GM15510 (cell line): Measurements from ENCODE around the gene FZD1.

Source experiments
- POLR2A ChIP-seq: IDR thresholded peaks from 3 replicates; pipeline ENCODE4 v1.6.1; 2011; ENCODE audit warnings: borderline replicate concordance; ENCODE audit not compliant: insufficient read length; ENCODE audit errors: extremely low read depth

FZD1 gene

DNA sequence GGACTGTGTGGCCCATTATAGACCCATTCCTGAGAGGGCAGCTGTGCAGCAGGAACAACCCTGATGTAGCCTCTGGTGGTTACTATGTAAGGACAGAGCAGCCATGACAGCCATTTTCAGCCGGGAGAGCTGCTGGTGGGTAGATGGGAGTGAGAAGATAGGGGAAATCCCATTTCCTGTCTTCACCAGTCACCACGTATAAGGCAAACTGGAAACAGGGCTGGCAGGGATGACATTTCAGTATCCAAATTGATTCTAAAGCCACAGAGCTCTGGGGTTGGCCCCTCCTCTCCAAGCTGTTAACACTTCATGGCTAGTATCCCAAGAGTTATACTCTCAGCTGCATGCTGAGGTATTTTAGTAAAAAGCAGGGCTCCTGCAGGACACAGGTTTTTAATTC is 15.2 kb upstream of the FZD1 start:
- no peak for TF ChIP-seq POLR2A

DNA sequence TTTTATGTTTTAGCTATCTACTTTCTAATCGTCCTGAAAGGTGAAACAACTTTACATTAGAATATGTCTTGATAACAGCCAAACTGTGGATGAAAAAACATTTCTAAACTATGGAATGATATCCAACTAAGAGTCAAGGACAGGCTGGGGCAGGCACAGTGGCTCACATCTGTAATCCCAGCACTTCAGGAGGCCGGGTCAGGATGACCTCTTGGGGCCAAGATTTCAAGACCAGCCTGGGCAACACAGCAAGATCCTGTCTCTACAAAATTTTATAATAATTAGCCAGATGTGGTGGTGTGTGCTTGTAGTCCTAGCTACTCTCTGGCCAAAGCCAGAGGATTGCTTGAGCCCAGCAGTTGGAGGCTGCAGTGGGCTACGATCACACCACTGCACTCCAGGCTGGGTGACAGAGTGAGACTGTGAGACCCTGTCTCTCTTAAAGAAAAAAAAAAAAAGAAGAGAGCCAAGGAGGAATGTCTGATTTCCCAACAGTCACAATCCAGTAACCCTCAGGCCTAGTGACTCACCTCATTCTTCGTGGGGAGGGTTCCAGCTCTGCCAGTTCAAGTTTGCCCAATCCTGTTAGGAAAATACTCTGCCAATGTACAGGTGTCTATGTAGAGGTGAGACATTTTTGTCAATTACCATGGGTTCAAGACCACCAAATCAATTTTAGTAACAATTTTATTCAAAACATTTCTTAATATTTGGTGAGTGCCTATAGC is 14.6 kb upstream of the FZD1 start:
- TF ChIP-seq POLR2A, result no peak

DNA sequence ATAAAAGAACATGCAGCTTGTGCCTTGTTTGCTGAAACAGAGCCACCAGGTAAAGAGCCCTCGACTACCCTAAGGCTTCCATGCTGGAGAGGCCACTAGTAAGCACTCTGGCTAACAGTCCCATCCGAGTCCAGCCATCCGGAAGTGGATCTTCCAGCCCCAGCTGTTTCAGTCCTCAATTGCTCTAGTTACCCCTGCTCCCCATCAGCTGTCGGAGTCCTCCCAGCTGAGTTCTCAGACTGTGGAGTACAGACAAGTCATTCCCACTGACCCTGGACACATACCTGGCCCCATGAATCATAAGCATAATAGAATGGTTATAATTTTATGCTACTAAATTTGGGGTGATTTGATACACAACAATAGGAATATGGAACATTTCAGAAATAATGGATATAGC is 13.5 kb upstream of the FZD1 start:
- no peak for TF ChIP-seq POLR2A

DNA sequence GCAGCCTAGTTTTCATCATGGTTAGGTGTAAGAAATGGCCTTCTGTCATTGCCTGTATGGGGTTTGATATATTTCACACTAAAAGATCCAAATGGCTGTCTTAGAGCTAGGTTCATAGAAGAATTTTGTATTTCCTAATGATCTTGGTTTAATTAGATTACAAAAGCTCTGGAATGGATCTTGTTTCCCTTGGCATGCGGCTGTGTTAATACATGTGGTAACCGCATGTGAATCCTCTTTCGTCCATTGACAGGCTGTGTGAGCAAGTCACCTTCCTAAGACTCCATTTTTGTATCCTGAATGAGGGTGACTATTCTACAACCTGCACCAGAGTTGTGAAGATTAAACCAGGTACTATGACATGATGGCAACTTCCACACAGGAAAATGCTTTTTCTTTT is 12.4 kb upstream of the FZD1 start:
- TF ChIP-seq POLR2A, result no peak

DNA sequence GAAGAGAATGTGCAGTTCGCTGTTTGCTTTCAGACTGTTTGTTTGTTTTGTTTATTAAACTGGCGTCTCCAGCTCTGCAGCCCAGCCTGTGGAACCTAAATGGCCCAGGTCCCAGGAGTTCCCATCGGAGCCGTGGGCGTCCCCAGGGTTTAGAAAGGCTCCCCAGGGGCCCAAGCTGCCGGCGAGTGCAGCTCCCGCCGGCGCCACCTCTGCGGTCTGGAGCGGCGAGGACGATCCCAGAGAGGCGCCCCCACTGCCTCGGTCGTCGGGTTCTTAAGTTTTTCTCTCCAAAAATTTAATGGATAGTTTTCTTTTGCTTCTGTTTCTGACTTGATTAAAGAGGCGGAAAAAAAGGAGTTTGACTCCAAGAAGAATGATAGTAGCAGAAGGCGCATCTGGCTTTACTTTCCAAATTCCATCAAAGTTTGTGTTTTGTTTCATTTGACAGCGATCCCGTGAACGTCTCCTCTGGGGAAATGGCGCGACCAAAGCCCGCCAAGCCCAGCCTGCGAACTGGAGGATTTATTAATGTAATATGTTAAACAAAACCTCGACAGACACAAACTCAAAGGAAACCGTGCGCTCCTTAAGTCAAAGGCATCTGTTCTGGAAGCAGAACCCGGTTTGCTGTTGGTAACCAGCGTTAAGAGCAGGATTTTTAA is 718 bp upstream of the FZD1 start:
- no peak for TF ChIP-seq POLR2A

DNA sequence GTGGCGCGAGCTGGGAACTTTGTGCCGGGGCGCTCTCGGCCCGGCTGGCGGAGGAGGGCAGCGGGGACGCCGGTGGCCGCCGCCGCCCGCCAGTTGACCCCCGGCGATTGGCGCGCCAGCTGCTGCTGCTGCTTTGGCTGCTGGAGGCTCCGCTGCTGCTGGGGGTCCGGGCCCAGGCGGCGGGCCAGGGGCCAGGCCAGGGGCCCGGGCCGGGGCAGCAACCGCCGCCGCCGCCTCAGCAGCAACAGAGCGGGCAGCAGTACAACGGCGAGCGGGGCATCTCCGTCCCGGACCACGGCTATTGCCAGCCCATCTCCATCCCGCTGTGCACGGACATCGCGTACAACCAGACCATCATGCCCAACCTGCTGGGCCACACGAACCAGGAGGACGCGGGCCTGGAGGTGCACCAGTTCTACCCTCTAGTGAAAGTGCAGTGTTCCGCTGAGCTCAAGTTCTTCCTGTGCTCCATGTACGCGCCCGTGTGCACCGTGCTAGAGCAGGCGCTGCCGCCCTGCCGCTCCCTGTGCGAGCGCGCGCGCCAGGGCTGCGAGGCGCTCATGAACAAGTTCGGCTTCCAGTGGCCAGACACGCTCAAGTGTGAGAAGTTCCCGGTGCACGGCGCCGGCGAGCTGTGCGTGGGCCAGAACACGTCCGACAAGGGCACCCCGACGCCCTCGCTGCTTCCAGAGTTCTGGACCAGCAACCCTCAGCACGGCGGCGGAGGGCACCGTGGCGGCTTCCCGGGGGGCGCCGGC is 870 bp downstream of the FZD1 start:
- TF ChIP-seq POLR2A, result no peak

DNA sequence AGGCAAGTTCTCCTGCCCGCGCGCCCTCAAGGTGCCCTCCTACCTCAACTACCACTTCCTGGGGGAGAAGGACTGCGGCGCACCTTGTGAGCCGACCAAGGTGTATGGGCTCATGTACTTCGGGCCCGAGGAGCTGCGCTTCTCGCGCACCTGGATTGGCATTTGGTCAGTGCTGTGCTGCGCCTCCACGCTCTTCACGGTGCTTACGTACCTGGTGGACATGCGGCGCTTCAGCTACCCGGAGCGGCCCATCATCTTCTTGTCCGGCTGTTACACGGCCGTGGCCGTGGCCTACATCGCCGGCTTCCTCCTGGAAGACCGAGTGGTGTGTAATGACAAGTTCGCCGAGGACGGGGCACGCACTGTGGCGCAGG is 1.4 kb downstream of the FZD1 start:
- TF ChIP-seq POLR2A, result no peak

DNA sequence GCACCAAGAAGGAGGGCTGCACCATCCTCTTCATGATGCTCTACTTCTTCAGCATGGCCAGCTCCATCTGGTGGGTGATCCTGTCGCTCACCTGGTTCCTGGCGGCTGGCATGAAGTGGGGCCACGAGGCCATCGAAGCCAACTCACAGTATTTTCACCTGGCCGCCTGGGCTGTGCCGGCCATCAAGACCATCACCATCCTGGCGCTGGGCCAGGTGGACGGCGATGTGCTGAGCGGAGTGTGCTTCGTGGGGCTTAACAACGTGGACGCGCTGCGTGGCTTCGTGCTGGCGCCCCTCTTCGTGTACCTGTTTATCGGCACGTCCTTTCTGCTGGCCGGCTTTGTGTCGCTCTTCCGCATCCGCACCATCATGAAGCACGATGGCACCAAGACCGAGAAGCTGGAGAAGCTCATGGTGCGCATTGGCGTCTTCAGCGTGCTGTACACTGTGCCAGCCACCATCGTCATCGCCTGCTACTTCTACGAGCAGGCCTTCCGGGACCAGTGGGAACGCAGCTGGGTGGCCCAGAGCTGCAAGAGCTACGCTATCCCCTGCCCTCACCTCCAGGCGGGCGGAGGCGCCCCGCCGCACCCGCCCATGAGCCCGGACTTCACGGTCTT is 1.9 kb downstream of the FZD1 start:
- no peak for TF ChIP-seq POLR2A

DNA sequence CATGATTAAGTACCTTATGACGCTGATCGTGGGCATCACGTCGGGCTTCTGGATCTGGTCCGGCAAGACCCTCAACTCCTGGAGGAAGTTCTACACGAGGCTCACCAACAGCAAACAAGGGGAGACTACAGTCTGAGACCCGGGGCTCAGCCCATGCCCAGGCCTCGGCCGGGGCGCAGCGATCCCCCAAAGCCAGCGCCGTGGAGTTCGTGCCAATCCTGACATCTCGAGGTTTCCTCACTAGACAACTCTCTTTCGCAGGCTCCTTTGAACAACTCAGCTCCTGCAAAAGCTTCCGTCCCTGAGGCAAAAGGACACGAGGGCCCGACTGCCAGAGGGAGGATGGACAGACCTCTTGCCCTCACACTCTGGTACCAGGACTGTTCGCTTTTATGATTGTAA is 2.5 kb downstream of the FZD1 start:
- no peak for TF ChIP-seq POLR2A

DNA sequence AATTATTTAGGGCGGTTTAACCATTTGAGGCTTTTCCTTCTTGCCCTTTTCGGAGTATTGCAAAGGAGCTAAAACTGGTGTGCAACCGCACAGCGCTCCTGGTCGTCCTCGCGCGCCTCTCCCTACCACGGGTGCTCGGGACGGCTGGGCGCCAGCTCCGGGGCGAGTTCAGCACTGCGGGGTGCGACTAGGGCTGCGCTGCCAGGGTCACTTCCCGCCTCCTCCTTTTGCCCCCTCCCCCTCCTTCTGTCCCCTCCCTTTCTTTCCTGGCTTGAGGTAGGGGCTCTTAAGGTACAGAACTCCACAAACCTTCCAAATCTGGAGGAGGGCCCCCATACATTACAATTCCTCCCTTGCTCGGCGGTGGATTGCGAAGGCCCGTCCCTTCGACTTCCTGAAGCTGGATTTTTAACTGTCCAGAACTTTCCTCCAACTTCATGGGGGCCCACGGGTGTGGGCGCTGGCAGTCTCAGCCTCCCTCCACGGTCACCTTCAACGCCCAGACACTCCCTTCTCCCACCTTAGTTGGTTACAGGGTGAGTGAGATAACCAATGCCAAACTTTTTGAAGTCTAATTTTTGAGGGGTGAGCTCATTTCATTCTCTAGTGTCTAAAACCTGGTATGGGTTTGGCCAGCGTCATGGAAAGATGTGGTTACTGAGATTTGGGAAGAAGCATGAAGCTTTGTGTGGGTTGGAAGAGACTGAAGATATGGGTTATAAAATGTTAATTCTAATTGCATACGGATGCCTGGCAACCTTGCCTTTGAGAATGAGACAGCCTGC is 3.1 kb downstream of the FZD1 start:
- no peak for TF ChIP-seq POLR2A

DNA sequence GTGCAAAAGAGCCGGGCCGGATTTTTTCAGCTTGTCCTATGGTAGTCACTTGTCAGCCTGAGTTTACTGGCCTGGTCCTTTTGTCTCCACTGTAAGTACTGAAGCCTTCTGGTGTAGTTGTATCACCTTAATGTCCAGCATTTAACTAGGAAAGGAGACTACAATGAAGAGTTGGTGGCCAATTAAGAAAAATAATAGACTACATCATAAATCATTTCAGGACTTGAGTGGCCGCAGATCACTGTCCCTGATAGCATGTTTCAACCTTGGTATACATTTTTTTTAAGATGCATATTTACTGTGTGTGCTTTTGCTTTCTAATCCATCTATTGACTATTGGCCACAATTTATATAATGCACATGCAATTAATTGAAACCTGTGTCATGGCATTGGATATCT is 6.1 kb downstream of the FZD1 start:
- no peak for TF ChIP-seq POLR2A

DNA sequence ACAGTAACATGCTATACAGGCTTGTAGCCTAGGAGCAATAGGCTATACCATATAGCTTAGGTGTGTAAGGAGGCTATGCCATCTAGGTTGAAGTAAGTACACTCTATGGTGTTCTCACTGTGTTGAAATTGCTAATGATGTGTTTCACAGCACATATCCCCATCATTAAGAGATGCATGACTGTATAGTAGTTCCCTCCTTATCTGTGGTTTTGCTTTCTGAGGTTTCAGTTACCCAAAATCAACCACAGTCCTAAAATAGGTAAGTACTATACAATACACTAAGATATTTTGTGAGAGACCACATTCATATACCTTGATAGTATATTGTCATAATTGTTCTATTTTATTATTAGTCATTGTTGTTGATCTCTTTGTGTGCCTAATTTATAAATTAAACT is 12.7 kb downstream of the FZD1 start:
- TF ChIP-seq POLR2A, result no peak

DNA sequence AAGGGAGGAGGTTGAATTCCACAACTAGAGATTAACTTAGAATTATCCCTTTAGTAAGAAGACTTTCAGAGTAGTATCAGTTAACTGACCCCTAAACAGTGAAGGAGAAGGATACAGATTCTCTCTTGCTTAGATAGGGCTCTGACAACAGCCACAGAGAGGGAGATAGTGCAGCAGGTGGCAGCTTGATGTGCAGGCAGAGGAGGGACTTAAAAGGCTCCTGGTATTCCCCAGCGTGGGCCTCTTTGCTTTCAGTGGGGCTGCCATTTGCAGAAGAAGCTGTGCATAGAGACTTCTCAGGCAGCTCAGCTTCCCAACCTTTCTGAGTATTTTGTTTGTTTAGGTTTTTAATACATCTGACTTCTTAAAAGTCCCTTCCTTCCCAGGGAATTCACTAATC is 16.0 kb downstream of the FZD1 start:
- TF ChIP-seq POLR2A, result no peak

DNA sequence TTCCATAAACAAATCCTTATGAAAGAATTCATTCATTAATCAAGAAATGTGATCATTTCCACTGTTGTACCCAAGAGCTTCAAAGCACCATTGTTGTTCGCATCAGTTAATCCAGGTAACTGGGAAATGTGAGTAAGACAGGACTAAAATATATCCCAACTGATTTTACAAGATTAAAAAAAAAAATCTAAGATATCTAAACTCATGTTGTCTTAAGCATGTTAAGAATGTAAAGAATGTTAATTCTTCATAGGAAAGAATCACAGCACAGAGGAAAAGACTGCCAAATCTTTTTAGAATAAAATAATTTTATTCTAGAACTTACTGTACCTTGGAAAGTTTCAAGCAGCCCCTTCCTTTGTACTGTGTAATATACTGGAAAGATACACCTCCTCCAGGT is 16.4 kb downstream of the FZD1 start:
- TF ChIP-seq POLR2A, result no peak

DNA sequence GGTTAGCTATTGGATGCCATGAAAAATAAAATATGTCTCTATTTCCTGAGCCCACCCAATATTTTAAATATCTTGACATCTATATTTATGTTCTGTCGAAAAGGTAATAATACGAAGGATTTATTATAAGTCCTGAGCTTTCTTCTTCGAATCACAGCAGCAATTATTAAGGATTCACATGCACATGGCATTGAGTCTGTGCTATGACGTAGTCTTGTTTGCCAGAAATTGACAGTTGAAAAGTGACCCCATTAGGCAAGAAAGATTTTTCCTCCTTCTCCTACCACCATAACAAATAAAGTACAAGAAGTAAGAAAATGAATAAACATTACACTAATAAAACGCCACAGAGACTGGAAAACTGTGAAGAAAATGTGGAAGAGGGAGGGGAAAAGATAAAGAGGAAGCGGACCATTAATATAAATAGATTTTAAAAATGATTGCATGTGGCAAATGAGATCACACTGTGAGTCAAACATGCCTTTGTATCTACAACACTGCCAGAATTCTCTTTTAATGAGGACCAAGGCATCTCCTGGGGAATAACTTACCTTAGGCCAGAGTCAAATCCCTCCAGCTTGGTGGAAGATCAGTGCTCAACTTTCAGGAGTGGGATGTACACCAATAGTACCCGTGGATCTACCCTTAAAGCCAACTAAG is 21.6 kb downstream of the FZD1 start:
- no peak for TF ChIP-seq POLR2A

DNA sequence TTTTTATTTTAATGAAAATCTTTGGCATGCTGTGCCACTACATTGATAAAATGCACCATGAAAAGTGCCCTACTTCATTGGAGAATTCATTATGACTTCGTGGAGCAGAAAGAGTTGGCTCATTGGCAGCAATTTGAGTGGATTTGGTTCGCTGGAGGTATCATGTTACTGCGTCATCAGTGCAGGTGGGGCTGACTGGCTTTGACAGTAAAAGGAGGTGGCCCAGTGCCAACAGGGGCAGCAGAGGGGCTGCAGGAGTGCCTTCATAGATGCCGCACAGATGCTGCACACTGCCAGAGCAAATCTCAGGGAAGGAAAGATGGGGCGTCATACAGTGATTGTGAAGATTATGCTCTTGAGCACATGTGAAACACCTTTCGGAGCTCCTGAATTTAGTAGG is 22.2 kb downstream of the FZD1 start:
- no peak for TF ChIP-seq POLR2A
